Glomerular endothelial cell (primary cell): ENCODE measurements around the gene SLC25A36. TPM values are rescaled to one million over a fixed set of nuclear protein-coding genes. Genes with fewer than 3 reads are reported as not detected.
"Not testable (repeated sequence)": the region's sequence is repeated elsewhere in the genome, so short reads cannot be mapped to it uniquely, and the experiment has no call there.

ENCODE experiments used
- DNase-seq: peaks from one replicate; pipeline ENCODE4 v3.0.0-alpha.2; 2011; ENCODE audit warnings: low read depth, low spot score; ENCODE audit errors: extremely low read depth
- total RNA-seq: library from RNA; depleted of rRNA; stranded (reverse); fragments of >200 nt; gene quantifications from 2 replicates; pipeline ENCODE4 v1.2.3, GENCODE V29; 2015

Gene SLC25A36
- total RNA-seq, 1 donor from 2014 or later = 44.5 TPM

GRCh38 chr3:140931016-140931454, 10.6 kb upstream of the SLC25A36 start:
- no peak for DNase-seq

GRCh38 chr3:140931801-140932200, 9.8 kb upstream of the SLC25A36 start:
- no peak for DNase-seq

GRCh38 chr3:140933109-140933508, 8.5 kb upstream of the SLC25A36 start:
- DNase-seq = no peak

- DNase-seq = no peak
Observed at GRCh38 chr3:140933552-140933951, 8.1 kb upstream of the SLC25A36 start.

GRCh38 chr3:140939305-140939704, 2.3 kb upstream of the SLC25A36 start:
- not testable (repeated sequence) for DNase-seq

GRCh38 chr3:140941090-140941433, 574 bp upstream of the SLC25A36 start:
- DNase-seq = no peak

GRCh38 chr3:140942221-140943104, 827 bp downstream of the SLC25A36 start:
- DNase-seq = no peak

- DNase-seq = no peak
Observed at GRCh38 chr3:140943781-140944552, 2.3 kb downstream of the SLC25A36 start.

- no peak for DNase-seq
Observed at GRCh38 chr3:140948460-140949249, 7.0 kb downstream of the SLC25A36 start.

GRCh38 chr3:140950144-140950543, 8.5 kb downstream of the SLC25A36 start:
- DNase-seq = no peak

GRCh38 chr3:140950863-140951262, 9.2 kb downstream of the SLC25A36 start:
- DNase-seq = no peak

GRCh38 chr3:140951750-140952149, 10.1 kb downstream of the SLC25A36 start:
- DNase-seq = not testable (repeated sequence)

- no peak for DNase-seq
Observed at GRCh38 chr3:140953028-140953960, 11.7 kb downstream of the SLC25A36 start.

GRCh38 chr3:140954576-140954975, 12.9 kb downstream of the SLC25A36 start:
- no peak for DNase-seq

- no peak for DNase-seq
Observed at GRCh38 chr3:140955645-140956044, 14.0 kb downstream of the SLC25A36 start.

- DNase-seq = no peak
Observed at GRCh38 chr3:140956058-140956835, 14.6 kb downstream of the SLC25A36 start.

- DNase-seq = no peak
Observed at GRCh38 chr3:140972833-140973232, 31.2 kb downstream of the SLC25A36 start.

GRCh38 chr3:140974900-140975299, 33.3 kb downstream of the SLC25A36 start:
- DNase-seq = no peak

- DNase-seq = no peak
Observed at GRCh38 chr3:140980663-140981062, 39.0 kb downstream of the SLC25A36 start.
